GM19193 (cell line): ENCODE measurements around the gene GJA10.

Experiments used
- POLR2A ChIP-seq: IDR thresholded peaks from 4 replicates; pipeline ENCODE4 v1.6.1; 2011; ENCODE audit not compliant: insufficient read depth, insufficient read length; ENCODE audit errors: extremely low read depth

The GJA10 gene

DNA sequence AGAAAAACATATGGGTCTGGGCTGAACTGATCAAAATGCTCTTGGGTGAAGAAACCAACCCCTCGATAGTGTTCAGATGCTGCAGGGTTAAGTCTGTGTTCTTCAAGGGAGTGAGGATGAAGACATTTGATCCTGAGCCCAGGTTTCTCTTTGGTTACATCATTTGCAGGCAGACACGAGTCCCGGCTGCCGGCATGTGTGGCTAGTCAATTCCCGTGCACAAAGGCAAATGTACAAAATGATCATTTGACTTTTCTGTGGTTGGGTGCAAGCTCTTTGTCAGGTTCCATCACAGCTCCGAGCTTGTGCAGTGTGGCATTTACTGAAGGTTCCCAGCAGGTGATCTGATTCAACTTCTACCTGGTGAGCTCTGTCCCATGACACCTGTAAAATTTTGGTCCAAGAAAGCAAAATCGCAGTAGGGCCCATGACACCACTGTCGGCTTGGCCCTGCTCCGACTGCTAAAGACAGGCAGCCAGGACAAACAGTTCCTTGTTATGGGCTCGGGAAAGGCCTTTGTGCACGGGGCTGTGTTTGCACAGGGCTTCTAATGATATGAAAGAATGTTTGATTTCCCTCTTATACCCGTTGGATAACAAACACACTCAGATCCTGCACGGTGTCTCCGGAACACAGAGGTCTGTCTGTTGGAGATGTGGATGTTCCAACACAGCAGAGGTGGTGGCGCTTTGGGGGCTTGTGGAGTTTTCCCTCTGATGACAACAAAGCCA, 46.9 kb downstream of the GJA10 start:
- TF ChIP-seq POLR2A: no peak

DNA sequence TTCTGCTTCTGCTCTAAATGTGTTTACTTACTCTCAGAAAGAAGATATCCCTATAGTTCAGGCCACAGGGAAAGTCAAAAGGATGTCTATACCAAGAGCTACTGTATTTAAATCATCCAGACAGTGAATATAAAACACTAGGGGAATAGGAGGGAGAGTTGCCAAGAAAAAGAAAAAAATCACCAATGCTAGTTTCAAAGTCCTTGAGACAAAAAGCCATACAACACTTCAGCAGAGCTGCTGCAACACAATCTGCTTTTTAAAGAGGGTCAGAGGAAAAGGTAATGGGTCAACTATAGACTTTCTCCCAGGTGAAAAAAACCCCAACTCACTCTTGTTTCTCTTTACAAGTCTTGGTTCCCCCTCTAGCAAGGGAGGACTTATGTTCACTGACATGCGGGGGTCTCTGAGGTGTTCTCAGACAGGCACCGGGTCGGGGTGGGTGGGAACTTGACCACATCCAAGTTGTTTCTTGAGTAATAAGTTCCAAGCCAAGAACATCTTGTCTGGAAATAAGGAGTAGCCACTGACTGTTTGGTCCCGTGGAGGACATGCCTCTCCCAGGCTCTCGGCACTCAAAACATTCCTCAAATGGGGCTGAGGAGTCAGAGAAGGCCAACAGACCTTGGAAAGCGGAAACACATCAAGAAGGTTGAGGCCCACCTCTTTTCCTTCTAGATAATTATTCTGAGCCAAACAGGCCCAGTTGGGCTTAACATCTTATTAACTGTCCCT, 47.7 kb downstream of the GJA10 start:
- TF ChIP-seq POLR2A: no peak

DNA sequence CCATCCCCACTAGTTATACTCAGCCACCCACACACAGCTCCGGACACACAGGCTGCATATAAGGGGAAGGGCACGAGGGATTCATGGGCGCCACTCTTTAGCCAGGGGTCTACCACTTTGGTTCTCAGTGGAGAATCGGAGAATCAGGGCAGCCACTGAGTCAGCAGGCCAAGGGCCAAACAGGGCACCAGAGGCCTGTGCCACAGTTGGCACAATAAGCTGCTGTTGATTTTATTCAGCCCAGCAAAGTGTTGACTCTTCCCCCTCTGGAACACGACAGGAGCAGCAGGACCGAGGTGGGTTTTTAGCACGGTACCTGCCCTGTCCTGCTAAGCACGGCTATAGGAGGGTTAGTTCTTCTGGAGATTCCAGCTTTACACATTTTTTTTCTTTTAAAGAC, 48.3 kb downstream of the GJA10 start:
- TF ChIP-seq POLR2A: no peak

DNA sequence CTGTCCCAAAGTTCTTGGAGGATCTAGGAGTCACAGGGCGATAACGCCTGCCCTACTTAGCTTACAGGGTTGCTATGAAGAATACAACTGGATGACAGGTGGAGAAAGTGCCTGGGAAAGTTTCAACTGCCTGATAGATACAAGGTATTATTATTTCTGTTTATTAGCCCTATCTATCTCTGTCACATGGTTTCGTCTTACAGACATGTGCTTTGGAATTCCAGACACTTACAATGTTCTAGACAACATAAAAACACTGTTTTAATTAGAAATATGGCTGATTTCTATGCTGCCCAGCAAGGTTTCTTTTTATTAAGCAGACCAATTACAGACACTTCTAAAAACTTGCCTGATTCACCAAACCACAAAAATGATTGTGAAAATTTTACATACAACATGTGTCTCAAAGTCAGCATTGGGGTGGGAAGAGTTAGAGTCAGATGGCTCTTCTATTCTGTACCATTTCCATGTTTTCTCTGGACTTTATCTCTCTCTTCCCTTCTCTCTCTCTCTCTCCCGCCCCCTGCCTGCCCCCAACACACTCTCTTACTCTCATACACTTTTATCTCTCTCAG, 50.0 kb downstream of the GJA10 start:
- TF ChIP-seq POLR2A: no peak

DNA sequence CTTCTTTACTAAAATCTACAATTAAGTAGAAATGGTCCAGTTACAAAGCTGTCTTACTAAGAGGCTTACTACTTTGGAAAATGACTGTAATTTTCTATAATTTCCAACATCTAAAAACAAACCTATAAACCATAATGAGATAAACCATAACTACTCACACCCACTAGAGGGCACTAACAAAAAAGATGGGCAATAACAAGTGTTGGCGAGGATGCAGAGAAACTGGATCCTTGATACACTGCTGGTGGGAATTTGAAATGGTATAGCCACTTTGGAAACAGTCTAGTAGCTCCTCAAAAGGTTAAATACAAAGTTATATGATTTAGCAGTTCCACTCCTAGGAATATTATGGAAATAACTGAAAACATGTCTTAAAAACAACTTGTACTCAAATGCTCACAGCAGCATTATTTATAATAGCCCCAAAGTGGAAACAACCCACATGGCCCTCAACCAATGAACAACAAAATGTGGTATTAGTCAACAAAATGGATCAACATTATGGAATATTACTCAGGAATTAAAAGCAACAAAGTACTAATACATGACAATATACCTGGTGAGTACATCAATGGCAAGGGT, 50.6 kb downstream of the GJA10 start:
- no peak for TF ChIP-seq POLR2A
